ENCODE results near the gene KRTAP2-4.
"Not testable (repeated sequence)": the region's sequence is repeated elsewhere in the genome, so short reads cannot be mapped to it uniquely, and the experiment has no call there.

The KRTAP2-4 gene

GRCh38 chr17:41065829-41066624 lies at the start of gene KRTAP2-4:
Gene KRTAP2-4 (minus strand): TSS chr17:41065879. CDS start chr17:41065845, 34 bp downstream.
- no peak within 1 kb of the TSS for H3K27ac ChIP-seq
- no peak for TF ChIP-seq CTCF (conservative IDR thresholded peaks at IDR 0.05)

GRCh38 chr17:41111151-41111885 lies 45.6 kb upstream of the KRTAP2-4 start:
- no peak for TF ChIP-seq CTCF (conservative IDR thresholded peaks at IDR 0.05)

GRCh38 chr17:41108728-41109386 lies 43.2 kb upstream of the KRTAP2-4 start:
- not testable (repeated sequence) for H3K27ac ChIP-seq

More at GRCh38 chr17:41111151-41111885, 45.6 kb upstream of the KRTAP2-4 start:
- H3K27ac ChIP-seq, result no peak overlapping the region

- no peak overlapping the region for H3K27ac ChIP-seq
- TF ChIP-seq CTCF (conservative IDR thresholded peaks at IDR 0.05), result no peak
These were observed 42.3 kb upstream of the KRTAP2-4 start for GRCh38 chr17:41107941-41108450.

- H3K27ac ChIP-seq, result not testable (repeated sequence)
These were observed 39.7 kb upstream of the KRTAP2-4 start, which contains the start of gene KRTAP4-9 for GRCh38 chr17:41105347-41105746. Gene KRTAP4-9 (plus strand): TSS chr17:41105389. CDS start chr17:41105389, 0 bp downstream.

- not testable (repeated sequence) for H3K27ac ChIP-seq
These were observed 38.8 kb upstream of the KRTAP2-4 start for GRCh38 chr17:41104386-41105038.

- H3K27ac ChIP-seq, result no peak overlapping the region
These were observed 38.2 kb upstream of the KRTAP2-4 start for GRCh38 chr17:41103896-41104295.

More at GRCh38 chr17:41103896-41104295, 38.2 kb upstream of the KRTAP2-4 start:
- no peak for TF ChIP-seq CTCF (conservative IDR thresholded peaks at IDR 0.05)
